Measurements from ENCODE around the gene CYP26B1. TPM values are rescaled to one million over a fixed set of nuclear protein-coding genes. Genes with fewer than 3 reads are reported as not detected.

The CYP26B1 gene
- total RNA-seq, 1 donor from 2014 or later = 1.2 TPM

DNA sequence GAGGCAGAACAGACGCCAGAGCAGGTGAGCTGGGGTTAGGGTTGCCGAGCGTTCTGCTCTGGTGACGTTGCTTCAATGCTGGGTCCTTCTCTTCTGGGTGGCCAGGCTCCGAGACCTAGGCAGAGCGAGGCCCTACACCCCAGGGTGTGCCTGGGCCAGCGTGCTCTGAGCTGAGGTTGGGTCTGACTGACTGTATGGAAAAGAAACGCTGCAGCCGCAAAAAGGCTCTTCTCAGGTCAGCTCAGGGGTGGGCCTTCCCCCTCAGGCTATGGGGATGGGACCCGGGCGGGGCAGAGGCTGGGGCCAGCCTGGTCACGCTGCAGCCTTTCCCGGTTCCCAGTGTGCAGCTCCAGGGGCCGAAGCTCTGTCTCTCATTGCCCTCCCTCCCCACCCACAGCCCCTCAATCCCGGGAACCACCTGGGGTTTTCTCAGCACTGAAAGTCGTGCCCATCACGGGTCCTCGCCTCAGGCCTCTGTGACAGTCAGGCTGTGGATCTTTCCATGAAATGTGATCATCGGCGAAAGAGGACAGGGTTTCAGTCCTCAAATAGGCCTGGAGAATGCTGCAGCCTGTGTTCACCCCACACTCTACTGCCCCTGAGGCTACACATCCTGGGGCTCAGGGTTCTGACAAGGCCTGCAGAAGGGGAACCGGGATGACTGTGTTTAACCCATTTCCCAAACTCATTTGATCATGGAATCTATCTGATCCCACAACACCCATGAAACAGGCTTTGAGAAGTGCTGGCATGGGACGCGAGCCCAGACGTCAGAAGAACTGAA is 19.4 kb downstream of the CYP26B1 start:
- no peak overlapping the region for H2AFZ ChIP-seq (ENCODE audit: low read depth, low read length)
- FAIRE-seq (no peak), DNase-seq (ENCODE audit: low read depth) (no peak)
- no peaks in the 10 kb centered on the region for H3K4me1 ChIP-seq (ENCODE audit: insufficient read depth, low read length)
- no peaks in the 10 kb centered on the region for H3K36me3 ChIP-seq (ENCODE audit: insufficient read depth, low read length)
- TF ChIP-seq, protein P1, sequence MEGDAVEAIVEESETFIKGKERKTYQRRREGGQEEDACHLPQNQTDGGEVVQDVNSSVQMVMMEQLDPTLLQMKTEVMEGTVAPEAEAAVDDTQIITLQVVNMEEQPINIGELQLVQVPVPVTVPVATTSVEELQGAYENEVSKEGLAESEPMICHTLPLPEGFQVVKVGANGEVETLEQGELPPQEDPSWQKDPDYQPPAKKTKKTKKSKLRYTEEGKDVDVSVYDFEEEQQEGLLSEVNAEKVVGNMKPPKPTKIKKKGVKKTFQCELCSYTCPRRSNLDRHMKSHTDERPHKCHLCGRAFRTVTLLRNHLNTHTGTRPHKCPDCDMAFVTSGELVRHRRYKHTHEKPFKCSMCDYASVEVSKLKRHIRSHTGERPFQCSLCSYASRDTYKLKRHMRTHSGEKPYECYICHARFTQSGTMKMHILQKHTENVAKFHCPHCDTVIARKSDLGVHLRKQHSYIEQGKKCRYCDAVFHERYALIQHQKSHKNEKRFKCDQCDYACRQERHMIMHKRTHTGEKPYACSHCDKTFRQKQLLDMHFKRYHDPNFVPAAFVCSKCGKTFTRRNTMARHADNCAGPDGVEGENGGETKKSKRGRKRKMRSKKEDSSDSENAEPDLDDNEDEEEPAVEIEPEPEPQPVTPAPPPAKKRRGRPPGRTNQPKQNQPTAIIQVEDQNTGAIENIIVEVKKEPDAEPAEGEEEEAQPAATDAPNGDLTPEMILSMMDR (IDR thresholded peaks at IDR 0.05; ENCODE audit: insufficient read depth, low read depth, low read length) = no peak
- no peak for TF ChIP-seq EZH2 (IDR thresholded peaks at IDR 0.05; ENCODE audit: insufficient read depth, low read length)
- no peaks in the 10 kb centered on the region for H3K36me3 Mint-ChIP-seq (ENCODE audit: low read depth, unreplicated experiment)
- H3K4me1 Mint-ChIP-seq (ENCODE audit: low read depth, unreplicated experiment) = peaks cover 3% of the 10 kb centered on the region
- no peak overlapping the region for H3K27ac Mint-ChIP-seq (ENCODE audit: unreplicated experiment)
- no peak overlapping the region for H3K4me3 Mint-ChIP-seq (ENCODE audit: unreplicated experiment)
- no peak overlapping the region for H3K27ac ChIP-seq (ENCODE audit: low read depth, low read length)
- H3K27me3 ChIP-seq (ENCODE audit: insufficient read depth, low read length) = peaks cover 6% of the 10 kb centered on the region
- no peak overlapping the region for H3K9ac ChIP-seq (ENCODE audit: low read length)
- H3K4me3 ChIP-seq (ENCODE audit: insufficient read depth, low read depth, low read length) = no peak overlapping the region
- peaks cover 2% of the 10 kb centered on the region for H3K9me3 Mint-ChIP-seq (ENCODE audit: unreplicated experiment)
- H4K20me1 ChIP-seq (ENCODE audit: insufficient read depth, low read length) = no peaks in the 10 kb centered on the region
- H3K79me2 ChIP-seq (ENCODE audit: insufficient read depth, low read length) = no peaks in the 10 kb centered on the region
- no peaks in the 10 kb centered on the region for H3K9me3 ChIP-seq (ENCODE audit: insufficient read depth, low read depth, low read length)
- no peak overlapping the region for H3K4me2 ChIP-seq (ENCODE audit: low read length)
- H3K27me3 Mint-ChIP-seq (ENCODE audit: low read depth, unreplicated experiment) = peaks cover 39% of the 10 kb centered on the region

DNA sequence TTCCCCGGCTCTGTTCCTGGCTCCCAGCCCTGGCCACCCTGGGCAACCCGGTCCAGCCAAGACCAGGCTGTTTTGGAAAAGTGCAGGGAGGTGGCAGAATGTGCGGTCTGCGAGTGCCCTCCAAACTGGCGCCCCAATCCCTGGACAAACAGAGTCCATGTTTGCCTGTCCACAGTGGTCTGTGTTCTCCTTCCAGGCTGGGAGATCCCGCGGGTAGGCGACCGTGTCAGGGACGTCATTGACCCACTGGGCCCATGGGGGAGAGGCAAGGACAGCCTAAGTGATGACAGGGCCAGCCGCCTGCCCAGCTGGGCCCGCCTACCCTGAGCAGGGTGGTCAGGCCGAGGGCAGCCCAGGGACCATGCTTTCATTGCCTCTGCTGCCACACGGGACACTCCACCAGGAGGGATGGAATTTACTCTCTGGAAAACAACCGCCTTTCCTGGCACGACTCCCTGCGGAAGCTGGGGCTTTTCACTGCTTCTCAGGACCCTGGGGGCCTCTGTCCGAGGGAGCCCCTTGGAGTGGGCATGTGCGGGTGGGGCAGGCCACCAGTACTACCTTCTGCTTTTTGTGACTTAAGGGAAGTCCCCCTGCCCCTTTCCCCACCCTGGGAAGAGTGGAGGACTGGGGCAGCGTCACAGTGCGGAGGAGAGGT is 20.1 kb downstream of the CYP26B1 start:
- H3K4me2 ChIP-seq (ENCODE audit: low read length) = no peak overlapping the region
- no peak overlapping the region for H3K4me3 ChIP-seq (ENCODE audit: insufficient read depth, low read depth, low read length)
- H3K9me3 ChIP-seq (ENCODE audit: insufficient read depth, low read depth, low read length) = no peaks in the 10 kb centered on the region
- H3K27me3 Mint-ChIP-seq (ENCODE audit: low read depth, unreplicated experiment) = peaks cover 34% of the 10 kb centered on the region
- no peaks in the 10 kb centered on the region for H3K36me3 Mint-ChIP-seq (ENCODE audit: low read depth, unreplicated experiment)
- H3K27ac Mint-ChIP-seq (ENCODE audit: unreplicated experiment) = no peak overlapping the region
- TF ChIP-seq, protein P1 (IDR thresholded peaks at IDR 0.05; ENCODE audit: insufficient read depth, low read depth, low read length) = no peak
- peak; percentile 31 for TF ChIP-seq EZH2 (IDR thresholded peaks at IDR 0.05; ENCODE audit: insufficient read depth, low read length)
- H3K79me2 ChIP-seq (ENCODE audit: insufficient read depth, low read length) = no peaks in the 10 kb centered on the region
- no peak overlapping the region for H3K9ac ChIP-seq (ENCODE audit: low read length)
- peaks cover 3% of the 10 kb centered on the region for H3K9me3 Mint-ChIP-seq (ENCODE audit: unreplicated experiment)
- H3K27ac ChIP-seq (ENCODE audit: low read depth, low read length) = no peak overlapping the region
- no peaks in the 10 kb centered on the region for H3K4me1 ChIP-seq (ENCODE audit: insufficient read depth, low read length)
- FAIRE-seq (no peak), DNase-seq (ENCODE audit: low read depth) (no peak)
- H3K27me3 ChIP-seq (ENCODE audit: insufficient read depth, low read length) = peaks cover 6% of the 10 kb centered on the region
- H2AFZ ChIP-seq (ENCODE audit: low read depth, low read length) = no peak overlapping the region
- peaks cover 3% of the 10 kb centered on the region for H3K4me1 Mint-ChIP-seq (ENCODE audit: low read depth, unreplicated experiment)
- H4K20me1 ChIP-seq (ENCODE audit: insufficient read depth, low read length) = no peaks in the 10 kb centered on the region
- no peak overlapping the region for H3K4me3 Mint-ChIP-seq (ENCODE audit: unreplicated experiment)
- no peaks in the 10 kb centered on the region for H3K36me3 ChIP-seq (ENCODE audit: insufficient read depth, low read length)

Measured in astrocyte (in vitro differentiated cells and primary cell).